ENCODE measurements around the gene KCNJ4.

- TF ChIP-seq CTCF (IDR thresholded peaks at IDR 0.05) (no peak), EZH2phosphoT487 (IDR thresholded peaks at IDR 0.05) (no peak), EZH2 (IDR thresholded peaks at IDR 0.05) (no peak)
Measured at GRCh38 chr22:38503021-38503420, 48.0 kb upstream of the KCNJ4 start.

Measured in neural progenitor cell (in vitro differentiated cells).